Right lobe of liver (tissue), 6 donors: ENCODE measurements around the gene ZNF160. TPM values are rescaled to one million over a fixed set of nuclear protein-coding genes. Genes with fewer than 3 reads are reported as not detected.

Experiments
- ATAC-seq, 4 donors: fragments of 200-7000 bp; cut with Tn5 transposase; one replicate each; pipeline ENCODE4 v1.9.1; 2020; ENCODE audit warnings: mild to moderate bottlenecking in 4 of 4, moderate library complexity in 4 of 4
- DNase-seq, 3 donors: peaks; one replicate each; pipeline ENCODE4 v3.0.0-alpha.2; 2020
- H3K27ac ChIP-seq, 3 donors: fragments of 200-600 bp; one replicate each; pipeline ENCODE4 v1.8.0; 2022
- H3K27me3 ChIP-seq, 2 donors: fragments of 200-600 bp; one replicate each; pipeline ENCODE4 v1.8.0; 2022
- H3K36me3 ChIP-seq, 4 donors: fragments of 200-600 bp; sonication (generic) in 1 of 4; one replicate each; pipeline versions ENCODE4 v1.5.1 to v1.8.0; 2017 to 2022; ENCODE audit warnings: control low read depth in 1 of 4
- H3K4me1 ChIP-seq, 4 donors: fragments of 200-600 bp; sonication (generic) in 1 of 4; one replicate each; pipeline versions ENCODE4 v1.5.1 to v1.8.0; 2017 to 2022; ENCODE audit warnings: control low read depth in 1 of 4
- H3K4me3 ChIP-seq, 3 donors: fragments of 200-600 bp; one replicate each; pipeline ENCODE4 v1.8.0; 2022
- H3K9me3 ChIP-seq, 4 donors: fragments of 200-600 bp; sonication (generic) in 1 of 4; one replicate each; pipeline versions ENCODE4 v1.5.1 to v1.8.0; 2017 to 2022; ENCODE audit warnings: control low read depth in 1 of 4
- POLR2A ChIP-seq: fragments of 450-650 bp; IDR thresholded peaks from one replicate; pipeline ENCODE4 v1.6.1; 2017; ENCODE audit warnings: antibody characterized with exemption, mild to moderate bottlenecking
- WGBS: methylation state at CpG from one replicate; pipeline ENCODE4 v1.1.6; 2018; ENCODE audit warnings: low coverage, low lambda C conversion rate; ENCODE audit not compliant: insufficient coverage; ENCODE audit errors: missing lambda C conversion rate; 5-methylcytosine and 5-hydroxymethylcytosine counted together
- intact Hi-C, 2 donors: fragments of 100-400 bp; cut with DNase I; formaldehyde crosslinking; loops; one replicate each; pipeline versions ENCODE4 v1.11.2 to v1.14.1; 2022
- total RNA-seq, 6 experiments: library from RNA; depleted of rRNA in 2 of 6; stranded (reverse); fragments of >200 nt in 2 of 6; fragmentation: NEBNext Ultra II Directional in 3 of 6; extraction: Animal tissue kit (Norgen Biotek cat#: 25700) in 3 of 6; gene quantifications; one replicate each; pipeline versions ENCODE4 v1.1.0 to v1.2.4, GENCODE V29; 2016 to 2023
- TF ChIP-seq, protein P1 (sequence below), 4 donors: fragments of 200-600 bp in 3 of 4; fragments of 450-650 bp in 1 of 4; IDR thresholded peaks; one replicate each; pipeline versions ENCODE4 v1.5.1 to v1.8.0; 2016 to 2022; ENCODE audit warnings: antibody characterized with exemption in 4 of 4, mild to moderate bottlenecking in 2 of 4
- donor health status: DM: no; HTN: yes; CAD: no.
- donor health status: DM: no; HTN: no; CAD: no.
- donor health status: DM: no; HTN: no; CAD: no.
- donor health status: DM: no; HTN: yes; CAD: no.
- donor health status: DM: no; HTN: yes; CAD: no.

The ZNF160 gene
- total RNA-seq, 6 experiments from 2014 or later: 6.6 to 18.9 (median 13.9) TPM

DNA sequence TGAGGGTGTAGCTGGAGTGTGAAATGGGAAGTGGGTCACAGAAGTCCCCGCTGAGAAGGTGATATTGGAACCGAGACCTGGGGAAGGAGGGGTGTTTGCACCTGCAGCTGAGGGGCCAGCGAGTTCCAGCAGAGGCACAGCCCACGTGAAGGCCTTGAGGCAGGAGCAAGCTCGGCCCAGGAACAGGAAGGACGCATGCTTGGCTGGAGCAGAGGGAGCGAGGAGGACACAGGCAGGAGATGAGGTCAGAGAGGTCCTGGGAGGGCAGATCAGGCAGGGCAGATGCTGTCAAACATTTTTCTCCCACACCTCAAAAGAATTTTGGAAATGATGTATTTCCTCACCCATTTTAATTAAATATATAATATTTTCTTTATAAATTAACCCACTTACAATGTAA lies 20.2 kb upstream of the ZNF160 start:
- H3K4me1 ChIP-seq: no peaks in the 10 kb centered on the region
- H3K27ac ChIP-seq: no peak overlapping the region
- intact Hi-C loops: no loop called here
- 65% methylated on average over 5 of the region's 7 CpGs for WGBS
- ATAC-seq: peak in 3 of 4 donors; percentile 27 to 75 (median 45)
- H3K4me3 ChIP-seq: no peak overlapping the region
- no peak for TF ChIP-seq POLR2A
- TF ChIP-seq, protein P1, sequence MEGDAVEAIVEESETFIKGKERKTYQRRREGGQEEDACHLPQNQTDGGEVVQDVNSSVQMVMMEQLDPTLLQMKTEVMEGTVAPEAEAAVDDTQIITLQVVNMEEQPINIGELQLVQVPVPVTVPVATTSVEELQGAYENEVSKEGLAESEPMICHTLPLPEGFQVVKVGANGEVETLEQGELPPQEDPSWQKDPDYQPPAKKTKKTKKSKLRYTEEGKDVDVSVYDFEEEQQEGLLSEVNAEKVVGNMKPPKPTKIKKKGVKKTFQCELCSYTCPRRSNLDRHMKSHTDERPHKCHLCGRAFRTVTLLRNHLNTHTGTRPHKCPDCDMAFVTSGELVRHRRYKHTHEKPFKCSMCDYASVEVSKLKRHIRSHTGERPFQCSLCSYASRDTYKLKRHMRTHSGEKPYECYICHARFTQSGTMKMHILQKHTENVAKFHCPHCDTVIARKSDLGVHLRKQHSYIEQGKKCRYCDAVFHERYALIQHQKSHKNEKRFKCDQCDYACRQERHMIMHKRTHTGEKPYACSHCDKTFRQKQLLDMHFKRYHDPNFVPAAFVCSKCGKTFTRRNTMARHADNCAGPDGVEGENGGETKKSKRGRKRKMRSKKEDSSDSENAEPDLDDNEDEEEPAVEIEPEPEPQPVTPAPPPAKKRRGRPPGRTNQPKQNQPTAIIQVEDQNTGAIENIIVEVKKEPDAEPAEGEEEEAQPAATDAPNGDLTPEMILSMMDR (IDR thresholded peaks at IDR 0.05): no peak
- DNase-seq: no peak
- H3K36me3 ChIP-seq: no peaks in the 10 kb centered on the region
- H3K9me3 ChIP-seq: no peaks in the 10 kb centered on the region
- no peaks in the 10 kb centered on the region for H3K27me3 ChIP-seq

DNA sequence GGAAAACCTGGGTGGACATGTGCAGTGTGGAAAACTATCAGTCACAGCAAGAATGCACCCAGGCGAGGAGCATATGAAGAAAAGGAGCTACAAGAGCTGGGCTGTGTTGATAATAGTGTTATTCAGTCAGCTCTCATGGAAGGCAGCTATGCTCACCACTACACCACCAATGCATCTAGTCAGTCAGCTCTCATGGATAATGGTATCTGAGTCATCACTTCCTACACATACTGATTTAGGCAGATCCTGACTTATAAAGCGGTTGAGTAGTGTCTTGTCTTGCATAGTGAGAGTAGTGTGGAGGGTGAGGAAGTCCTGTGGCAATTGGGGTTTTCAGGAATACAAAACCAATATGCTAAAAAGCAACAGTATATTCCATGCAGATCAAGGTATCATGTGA lies 9.1 kb upstream of the ZNF160 start:
- Histone ChIP-seq H3K36me3 (no peaks in the 10 kb centered on the region), H3K27ac (no peak overlapping the region), H3K27me3 (no peaks in the 10 kb centered on the region), H3K4me1 (no peaks in the 10 kb centered on the region), H3K4me3 (no peak overlapping the region), H3K9me3 (peaks cover 0 to 6% (median 0%) of the 10 kb centered on the region in 4 donors)
- intact Hi-C loops: no loop called here
- ATAC-seq: no peak
- WGBS: 80% methylated on average over 1 of the region's 2 CpGs
- no peak for TF ChIP-seq POLR2A
- TF ChIP-seq, protein P1 (IDR thresholded peaks at IDR 0.05): no peak
- DNase-seq: no peak

DNA sequence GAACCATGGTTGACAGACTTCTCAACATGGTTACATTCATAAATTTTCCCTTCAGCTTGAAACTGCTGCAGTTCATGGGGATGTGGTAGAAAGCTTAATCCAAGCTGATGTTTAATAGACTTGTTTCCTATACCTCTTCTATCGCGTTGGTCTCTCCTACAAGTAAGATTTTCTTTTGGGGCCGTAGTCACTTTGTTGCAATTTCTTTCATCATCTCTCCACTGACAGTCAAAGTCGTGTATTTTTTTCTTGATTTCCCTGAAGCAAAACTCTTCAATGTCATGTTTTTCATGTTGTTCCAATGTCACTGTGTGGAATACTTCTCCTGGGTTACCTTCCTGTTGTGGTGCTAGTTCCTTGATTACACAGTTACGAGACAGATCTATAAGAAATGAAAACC lies 6.3 kb upstream of the ZNF160 start:
- WGBS: 68% methylated on average over 5 of the region's 5 CpGs
- no peak for DNase-seq
- TF ChIP-seq POLR2A: no peak
- TF ChIP-seq, protein P1 (IDR thresholded peaks at IDR 0.05): no peak
- H3K27ac ChIP-seq: no peak overlapping the region
- no peaks in the 10 kb centered on the region for H3K36me3 ChIP-seq
- no peaks in the 10 kb centered on the region for H3K9me3 ChIP-seq
- no peaks in the 10 kb centered on the region for H3K4me1 ChIP-seq
- ATAC-seq: no peak
- H3K4me3 ChIP-seq: no peak overlapping the region
- no peaks in the 10 kb centered on the region for H3K27me3 ChIP-seq
- intact Hi-C loops: no loop called here

DNA sequence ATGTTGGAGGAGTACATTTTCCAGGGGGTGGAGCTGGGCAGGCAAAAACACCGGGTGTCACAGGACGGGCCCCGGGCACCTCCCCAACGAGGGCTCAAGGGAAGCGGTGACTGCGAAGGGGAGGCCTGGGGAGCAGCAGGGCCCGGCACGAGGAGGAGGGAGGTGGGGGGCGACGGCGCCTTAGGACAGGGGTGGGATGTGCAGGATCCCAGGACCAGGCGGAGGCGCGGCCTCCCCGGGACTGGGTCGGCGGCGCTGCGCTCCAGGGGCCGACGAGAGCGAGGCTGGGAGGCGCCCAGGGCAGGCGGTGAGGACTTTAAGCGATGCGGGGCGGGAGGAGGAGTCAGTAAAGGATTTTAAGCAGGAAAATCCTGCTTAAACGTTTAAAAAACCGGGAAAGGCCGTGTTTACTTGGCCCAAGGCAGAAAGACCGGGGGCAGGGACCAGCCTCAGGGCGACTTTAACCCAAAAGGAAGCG lies 427 bp downstream of the ZNF160 start:
- Histone ChIP-seq H3K4me1 (peaks cover 0 to 4% (median 0%) of the 10 kb centered on the region in 4 donors), H3K4me3 (peak overlapping the region; percentile 62 to 93 (median 75)), H3K27me3 (no peaks in the 10 kb centered on the region), H3K27ac (peak overlapping the region; percentile 73 to 91 (median 83)), H3K36me3 (no peaks in the 10 kb centered on the region), H3K9me3 (no peaks in the 10 kb centered on the region)
- intact Hi-C loops: no loop called here
- DNase-seq (peak in 2 of 3 donors; percentile 40 to 57), ATAC-seq (peak in 3 of 4 donors; percentile 12 to 23 (median 17))
- under 1% methylated on average over 27 of the region's 33 CpGs for WGBS
- no peak for TF ChIP-seq POLR2A
- TF ChIP-seq, protein P1 (IDR thresholded peaks at IDR 0.05): no peak
